ENCODE measurements around the gene P3H3.
"Not testable (repeated sequence)": the region's sequence is repeated elsewhere in the genome, so short reads cannot be mapped to it uniquely, and the experiment has no call there.

P3H3 gene

DNA sequence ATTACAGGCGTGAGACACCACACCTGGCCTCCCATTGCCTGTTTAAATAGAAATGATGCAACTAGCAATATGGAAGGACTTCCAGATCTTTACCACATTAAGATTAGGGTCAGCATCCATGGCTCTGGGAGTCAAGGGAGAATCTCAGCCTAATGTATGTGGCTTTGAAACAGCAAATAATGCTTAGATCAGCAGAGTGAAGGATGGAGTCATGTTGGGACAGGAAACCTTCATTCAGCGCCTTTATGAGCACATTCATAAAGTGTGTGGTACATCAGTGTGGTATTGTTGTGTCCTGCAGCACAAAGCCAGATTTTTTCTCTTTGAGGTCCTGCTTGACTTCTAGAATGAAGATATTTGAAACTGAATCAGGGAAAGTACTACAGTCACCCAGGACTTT, 60.2 kb downstream of the P3H3 start:
- DNase-seq (ENCODE audit: low read depth in 2 of 2, low spot score in 1 of 2): no peak

DNA sequence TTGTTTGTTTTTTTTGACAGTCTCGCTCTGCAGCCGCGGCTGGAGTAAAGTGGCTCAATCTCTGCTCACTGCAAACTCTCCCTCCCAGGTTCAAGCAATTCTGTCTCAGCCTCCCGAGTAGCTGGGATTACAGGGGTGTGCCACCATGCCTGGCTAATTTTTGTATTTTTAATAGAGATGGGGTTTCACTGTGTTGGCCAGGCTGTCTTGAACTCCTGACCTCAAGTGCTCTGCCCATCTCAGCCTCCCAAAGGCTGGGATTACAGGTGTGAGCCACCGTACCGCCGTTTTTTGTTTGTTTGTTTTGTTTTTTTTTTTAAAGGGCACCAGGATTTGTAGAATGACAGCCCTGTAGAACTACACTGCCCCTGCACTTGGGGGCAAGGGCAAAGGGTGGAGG, 60.6 kb downstream of the P3H3 start:
- not testable (repeated sequence) for DNase-seq (ENCODE audit: low read depth in 2 of 2, low spot score in 1 of 2)

Data from stimulated activated CD8-positive, alpha-beta memory T cell treated with anti-CD3 and anti-CD28 coated beads, Interleukin-4, amount 100 ng/mL, for 4 hours (primary cell).